Loucy (cell line): ENCODE results near the gene CGREF1.

ENCODE experiments used
- CTCF ChIP-seq: fragments of 200-600 bp; sonication (generic); conservative IDR thresholded peaks from 2 replicates; pipeline ENCODE4 v1.5.1; 2014; ENCODE audit warnings: mild to moderate bottlenecking, antibody characterized with exemption, low read length
- EZH2phosphoT487 ChIP-seq: fragments of 200-600 bp; IDR thresholded peaks from 2 replicates; pipeline ENCODE4 v1.6.1; 2018; ENCODE audit warnings: antibody characterized with exemption, mild to moderate bottlenecking, moderate library complexity, borderline replicate concordance

GRCh38 chr2:27071990-27072830 lies 46.7 kb downstream of the CGREF1 start:
- no peak for TF ChIP-seq CTCF
- TF ChIP-seq EZH2phosphoT487, result no peak
